Uterus (tissue), 2 donors: ENCODE data around the gene SYPL1.

Experiments used
- POLR2A ChIP-seq, 2 donors: fragments of 450-650 bp; IDR thresholded peaks; one replicate each; pipeline ENCODE4 v1.6.1; 2016; ENCODE audit warnings: antibody characterized with exemption in 2 of 2, mild to moderate bottlenecking in 1 of 2, moderate library complexity in 1 of 2
- TF ChIP-seq, protein P1 (sequence below), 4 experiments: fragments of 200-600 bp in 2 of 4; fragments of 450-650 bp in 2 of 4; sonication (generic) in 2 of 4; IDR thresholded peaks; one replicate each; pipeline ENCODE4 v1.5.1; 2016 to 2019; ENCODE audit warnings: antibody characterized with exemption in 4 of 4, mild to moderate bottlenecking in 2 of 4, moderate library complexity in 1 of 4

GRCh38 chr7:106063024-106063423 is 49.1 kb downstream of the SYPL1 start:
- TF ChIP-seq, protein P1, sequence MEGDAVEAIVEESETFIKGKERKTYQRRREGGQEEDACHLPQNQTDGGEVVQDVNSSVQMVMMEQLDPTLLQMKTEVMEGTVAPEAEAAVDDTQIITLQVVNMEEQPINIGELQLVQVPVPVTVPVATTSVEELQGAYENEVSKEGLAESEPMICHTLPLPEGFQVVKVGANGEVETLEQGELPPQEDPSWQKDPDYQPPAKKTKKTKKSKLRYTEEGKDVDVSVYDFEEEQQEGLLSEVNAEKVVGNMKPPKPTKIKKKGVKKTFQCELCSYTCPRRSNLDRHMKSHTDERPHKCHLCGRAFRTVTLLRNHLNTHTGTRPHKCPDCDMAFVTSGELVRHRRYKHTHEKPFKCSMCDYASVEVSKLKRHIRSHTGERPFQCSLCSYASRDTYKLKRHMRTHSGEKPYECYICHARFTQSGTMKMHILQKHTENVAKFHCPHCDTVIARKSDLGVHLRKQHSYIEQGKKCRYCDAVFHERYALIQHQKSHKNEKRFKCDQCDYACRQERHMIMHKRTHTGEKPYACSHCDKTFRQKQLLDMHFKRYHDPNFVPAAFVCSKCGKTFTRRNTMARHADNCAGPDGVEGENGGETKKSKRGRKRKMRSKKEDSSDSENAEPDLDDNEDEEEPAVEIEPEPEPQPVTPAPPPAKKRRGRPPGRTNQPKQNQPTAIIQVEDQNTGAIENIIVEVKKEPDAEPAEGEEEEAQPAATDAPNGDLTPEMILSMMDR (IDR thresholded peaks at IDR 0.05), result no peak
- no peak for TF ChIP-seq POLR2A (IDR thresholded peaks at IDR 0.05)
